Ishikawa (cell line): Measurements from ENCODE around the gene FTH1.

Experiments
- CEBPB ChIP-seq: IDR thresholded peaks from 2 replicates; pipeline ENCODE4 v1.6.1; 2012
- CREB1 ChIP-seq: IDR thresholded peaks from 2 replicates; pipeline ENCODE4 v1.6.1; 2012; ENCODE audit warnings: low read depth
- EP300 ChIP-seq: IDR thresholded peaks from 2 replicates; pipeline ENCODE4 v1.6.1; 2012; ENCODE audit warnings: borderline replicate concordance
- FOXM1 ChIP-seq: IDR thresholded peaks from 2 replicates; pipeline ENCODE4 v1.6.1; 2012; ENCODE audit warnings: low read depth, borderline replicate concordance
- MAX ChIP-seq: IDR thresholded peaks from 2 replicates; pipeline ENCODE4 v1.6.1; 2012
- NFIC ChIP-seq: IDR thresholded peaks from 2 replicates; pipeline ENCODE4 v1.6.1; 2012
- RAD21 ChIP-seq: IDR thresholded peaks from 2 replicates; pipeline ENCODE4 v1.6.1; 2012; ENCODE audit warnings: low read depth
- REST ChIP-seq: IDR thresholded peaks from 2 replicates; pipeline ENCODE4 v1.6.1; 2012; ENCODE audit warnings: low read depth, mild to moderate bottlenecking
- TAF1 ChIP-seq: IDR thresholded peaks from 2 replicates; pipeline ENCODE4 v1.6.1; 2012; ENCODE audit warnings: low read depth, mild to moderate bottlenecking
- TCF12 ChIP-seq: IDR thresholded peaks from 2 replicates; pipeline ENCODE4 v1.6.1; 2012; ENCODE audit warnings: low read depth
- TEAD4 ChIP-seq: IDR thresholded peaks from 2 replicates; pipeline ENCODE4 v1.6.1; 2012
- USF1 ChIP-seq: IDR thresholded peaks from 2 replicates; pipeline ENCODE4 v1.6.1; 2012
- YY1 ChIP-seq: IDR thresholded peaks from 2 replicates; pipeline ENCODE4 v1.6.1; 2012; ENCODE audit warnings: low read depth
- ZBTB7A ChIP-seq: IDR thresholded peaks from 2 replicates; pipeline ENCODE4 v1.6.1; 2012; ENCODE audit warnings: low read depth

- no peak for TF ChIP-seq TCF12
- no peak for TF ChIP-seq FOXM1
- no peak for TF ChIP-seq CREB1
- no peak for TF ChIP-seq MAX
- TF ChIP-seq RAD21, result no peak
- TF ChIP-seq TEAD4, result no peak
- no peak for TF ChIP-seq YY1
- no peak for TF ChIP-seq EP300
- no peak for TF ChIP-seq TAF1
- TF ChIP-seq ZBTB7A, result no peak
- TF ChIP-seq NFIC, result no peak
- TF ChIP-seq REST, result no peak
- TF ChIP-seq CEBPB, result no peak
- no peak for TF ChIP-seq USF1
Observed at GRCh38 chr11:61957021-61957770, 10.2 kb downstream of the FTH1 start.
